Calu3 (cell line): Measurements from ENCODE around the gene SYT4. TPM values are rescaled to one million over a fixed set of nuclear protein-coding genes. Genes with fewer than 3 reads are reported as not detected.

Experiments used
- BruUV-seq: library from RNA; stranded (reverse); fragments of 400-500 nt; replicated peaks from 2 replicates; lab custom pipeline; 2021; lab: Mats Ljungman, UMichigan
- CTCF ChIA-PET: fragments of 300-600 bp; sonication (Branson Sonifier 250); formaldehyde crosslinking; loops from one replicate; lab custom pipeline; 2022; ENCODE audit warnings: antibody characterized with exemption; lab: Charles Lee
- DNase-seq: peaks from one replicate; pipeline ENCODE4 v3.0.0; 2022
- H3K27ac Mint-ChIP-seq: one replicate; pipeline ENCODE4 v1.8.0; 2022; ENCODE audit warnings: mixed read lengths; ENCODE audit not compliant: unreplicated experiment
- H3K27me3 Mint-ChIP-seq: one replicate; pipeline ENCODE4 v1.8.0; 2022; ENCODE audit warnings: mixed read lengths; ENCODE audit not compliant: unreplicated experiment
- H3K36me3 Mint-ChIP-seq: one replicate; pipeline ENCODE4 v1.8.0; 2022; ENCODE audit warnings: mild to moderate bottlenecking, moderate library complexity, mixed read lengths; ENCODE audit not compliant: insufficient read depth, unreplicated experiment
- H3K4me1 Mint-ChIP-seq: one replicate; pipeline ENCODE4 v1.8.0; 2022; ENCODE audit warnings: mild to moderate bottlenecking, low read depth, mixed read lengths; ENCODE audit not compliant: unreplicated experiment
- H3K4me3 Mint-ChIP-seq: one replicate; pipeline ENCODE4 v1.8.0; 2022; ENCODE audit warnings: mild to moderate bottlenecking, low read depth, moderate library complexity, mixed read lengths; ENCODE audit not compliant: unreplicated experiment
- H3K9me3 Mint-ChIP-seq: one replicate; pipeline ENCODE4 v1.8.0; 2022; ENCODE audit warnings: low read depth, mixed read lengths; ENCODE audit not compliant: unreplicated experiment
- CTCF ChIP-seq: fragments of 200-600 bp; IDR thresholded peaks from one replicate; pipeline ENCODE4 v1.8.0; 2022; ENCODE audit warnings: antibody characterized with exemption; ENCODE audit not compliant: unreplicated experiment
- intact Hi-C: fragments of 100-400 bp; cut with micrococcal nuclease; formaldehyde crosslinking; loops from one replicate; pipeline ENCODE4 v1.10.0; 2022; ENCODE audit not compliant: unreplicated experiment
- total RNA-seq: library from RNA; stranded (reverse); gene quantifications from 2 replicates; pipeline ENCODE4 v1.2.3, GENCODE V29; 2022

The SYT4 gene
- total RNA-seq, 1 experiment from 2014 or later: not detected

GRCh38 chr18:43271593-43272432 is 5.5 kb downstream of the SYT4 start:
- TF ChIP-seq CTCF: peak; percentile 57
- no TSS peak for BruUV-seq
- CTCF ChIA-PET: interaction anchor here (0.6 to 3.4 kb wide), 5 partner anchors 673 to 1158 kb away, joined by 3 to 25 read pairs (median 5); no protein-coding TSS in a partner anchor
- Mint-ChIP-seq H3K4me3 (no peak overlapping the region), H3K4me1 (no peaks in the 10 kb centered on the region), H3K27me3 (peaks cover 13% of the 10 kb centered on the region), H3K9me3 (no peaks in the 10 kb centered on the region), H3K36me3 (no peaks in the 10 kb centered on the region), H3K27ac (no peak overlapping the region)
- DNase-seq: peak; percentile 46
- intact Hi-C loops: loop anchor here (1.0 to 10.0 kb wide), 6 partner anchors 123 to 1219 kb away; no protein-coding TSS in a partner anchor

- Mint-ChIP-seq H3K36me3 (no peaks in the 10 kb centered on the region), H3K27ac (no peak overlapping the region), H3K4me3 (no peak overlapping the region), H3K4me1 (no peaks in the 10 kb centered on the region), H3K27me3 (peaks cover 13% of the 10 kb centered on the region), H3K9me3 (peaks cover 6% of the 10 kb centered on the region)
- no TSS peak for BruUV-seq
- no peak for TF ChIP-seq CTCF
- no peak for DNase-seq
- CTCF ChIA-PET: no interaction called here
- intact Hi-C loops: no loop called here
These were observed 9.5 kb downstream of the SYT4 start for GRCh38 chr18:43267818-43268217.

GRCh38 chr18:43265465-43265864 is 11.8 kb downstream of the SYT4 start:
- no peaks in the 10 kb centered on the region for H3K4me1 Mint-ChIP-seq
- no peak for TF ChIP-seq CTCF
- peaks cover 6% of the 10 kb centered on the region for H3K9me3 Mint-ChIP-seq
- peaks cover 5% of the 10 kb centered on the region for H3K27me3 Mint-ChIP-seq
- no peak for DNase-seq
- H3K4me3 Mint-ChIP-seq: no peak overlapping the region
- intact Hi-C loops: no loop called here
- H3K27ac Mint-ChIP-seq: no peak overlapping the region
- CTCF ChIA-PET: no interaction called here
- no peaks in the 10 kb centered on the region for H3K36me3 Mint-ChIP-seq
- no TSS peak for BruUV-seq

- Mint-ChIP-seq H3K36me3 (no peaks in the 10 kb centered on the region), H3K4me3 (no peak overlapping the region), H3K4me1 (no peaks in the 10 kb centered on the region), H3K27me3 (no peaks in the 10 kb centered on the region), H3K27ac (no peak overlapping the region), H3K9me3 (peaks cover 7% of the 10 kb centered on the region)
- TF ChIP-seq CTCF: no peak
- DNase-seq: no peak
- BruUV-seq: no TSS peak
- CTCF ChIA-PET: no interaction called here
- intact Hi-C loops: no loop called here
These were observed 28.6 kb downstream of the SYT4 start for GRCh38 chr18:43248610-43249249.
